ENCODE results near the gene FMOD.

Gene FMOD

GRCh38 chr1:203366476-203366875 lies 15.6 kb upstream of the FMOD start:
- no peak for TF ChIP-seq POLR2AphosphoS5 (IDR thresholded peaks at IDR 0.05; ENCODE audit: low read depth, low read length)
- no peak for TF ChIP-seq SIN3A (IDR thresholded peaks at IDR 0.05; ENCODE audit: borderline replicate concordance, insufficient read depth, low read length)
- no peak for TF ChIP-seq FOXP2 (optimal IDR thresholded peaks at IDR 0.05; ENCODE audit: borderline replicate concordance, extremely low read depth, extremely low read length, insufficient read depth)
- no peak for TF ChIP-seq TAF1 (IDR thresholded peaks at IDR 0.05; ENCODE audit: borderline replicate concordance, insufficient read depth, low read length)
- TF ChIP-seq REST (IDR thresholded peaks at IDR 0.05; ENCODE audit: insufficient read depth in 1 of 2, low read depth in 2 of 2, low read length in 2 of 2), result no peak

GRCh38 chr1:203364806-203365205 lies 13.9 kb upstream of the FMOD start:
- TF ChIP-seq FOXP2 (optimal IDR thresholded peaks at IDR 0.05; ENCODE audit: borderline replicate concordance, extremely low read depth, extremely low read length, insufficient read depth) (no peak), REST (IDR thresholded peaks at IDR 0.05; ENCODE audit: insufficient read depth in 1 of 2, low read depth in 2 of 2, low read length in 2 of 2) (no peak), SIN3A (IDR thresholded peaks at IDR 0.05; ENCODE audit: borderline replicate concordance, insufficient read depth, low read length) (no peak), TAF1 (IDR thresholded peaks at IDR 0.05; ENCODE audit: borderline replicate concordance, insufficient read depth, low read length) (no peak), POLR2AphosphoS5 (IDR thresholded peaks at IDR 0.05; ENCODE audit: low read depth, low read length) (no peak)

- TF ChIP-seq FOXP2 (optimal IDR thresholded peaks at IDR 0.05; ENCODE audit: borderline replicate concordance, extremely low read depth, extremely low read length, insufficient read depth), result no peak
- no peak for TF ChIP-seq REST (IDR thresholded peaks at IDR 0.05; ENCODE audit: insufficient read depth in 1 of 2, low read depth in 2 of 2, low read length in 2 of 2)
- TF ChIP-seq TAF1 (IDR thresholded peaks at IDR 0.05; ENCODE audit: borderline replicate concordance, insufficient read depth, low read length), result no peak
- TF ChIP-seq SIN3A (IDR thresholded peaks at IDR 0.05; ENCODE audit: borderline replicate concordance, insufficient read depth, low read length), result no peak
- TF ChIP-seq POLR2AphosphoS5 (IDR thresholded peaks at IDR 0.05; ENCODE audit: low read depth, low read length), result no peak
Measured at GRCh38 chr1:203364094-203364801, 13.3 kb upstream of the FMOD start.

- TF ChIP-seq TAF1 (IDR thresholded peaks at IDR 0.05; ENCODE audit: borderline replicate concordance, insufficient read depth, low read length) (no peak), REST (IDR thresholded peaks at IDR 0.05; ENCODE audit: insufficient read depth in 1 of 2, low read depth in 2 of 2, low read length in 2 of 2) (no peak), SIN3A (IDR thresholded peaks at IDR 0.05; ENCODE audit: borderline replicate concordance, insufficient read depth, low read length) (no peak)
Measured at GRCh38 chr1:203362720-203363025, 11.8 kb upstream of the FMOD start.
